Stimulated activated CD4-positive, alpha-beta T cell treated with anti-CD3 and anti-CD28 coated beads, Interleukin-2, amount 100 ng/mL, for 4 hours (primary cell): Measurements from ENCODE around the gene NUP214.

Experiments used
- DNase-seq: peaks from one replicate; pipeline ENCODE4 v3.0.0-alpha.2; 2020; ENCODE audit warnings: low read depth

NUP214 gene

GRCh38 chr9:131277287-131277909 is 152.0 kb downstream of the NUP214 start:
- no peak for DNase-seq

GRCh38 chr9:131277910-131278701 is 152.7 kb downstream of the NUP214 start:
- peak; percentile 58 for DNase-seq

GRCh38 chr9:131278702-131279111 is 153.3 kb downstream of the NUP214 start:
- no peak for DNase-seq

- no peak for DNase-seq
Observed at GRCh38 chr9:131279196-131279862, 153.9 kb downstream of the NUP214 start.

GRCh38 chr9:131279863-131280570 is 154.6 kb downstream of the NUP214 start:
- no peak for DNase-seq

GRCh38 chr9:131280660-131281059 is 155.3 kb downstream of the NUP214 start:
- no peak for DNase-seq

DNA sequence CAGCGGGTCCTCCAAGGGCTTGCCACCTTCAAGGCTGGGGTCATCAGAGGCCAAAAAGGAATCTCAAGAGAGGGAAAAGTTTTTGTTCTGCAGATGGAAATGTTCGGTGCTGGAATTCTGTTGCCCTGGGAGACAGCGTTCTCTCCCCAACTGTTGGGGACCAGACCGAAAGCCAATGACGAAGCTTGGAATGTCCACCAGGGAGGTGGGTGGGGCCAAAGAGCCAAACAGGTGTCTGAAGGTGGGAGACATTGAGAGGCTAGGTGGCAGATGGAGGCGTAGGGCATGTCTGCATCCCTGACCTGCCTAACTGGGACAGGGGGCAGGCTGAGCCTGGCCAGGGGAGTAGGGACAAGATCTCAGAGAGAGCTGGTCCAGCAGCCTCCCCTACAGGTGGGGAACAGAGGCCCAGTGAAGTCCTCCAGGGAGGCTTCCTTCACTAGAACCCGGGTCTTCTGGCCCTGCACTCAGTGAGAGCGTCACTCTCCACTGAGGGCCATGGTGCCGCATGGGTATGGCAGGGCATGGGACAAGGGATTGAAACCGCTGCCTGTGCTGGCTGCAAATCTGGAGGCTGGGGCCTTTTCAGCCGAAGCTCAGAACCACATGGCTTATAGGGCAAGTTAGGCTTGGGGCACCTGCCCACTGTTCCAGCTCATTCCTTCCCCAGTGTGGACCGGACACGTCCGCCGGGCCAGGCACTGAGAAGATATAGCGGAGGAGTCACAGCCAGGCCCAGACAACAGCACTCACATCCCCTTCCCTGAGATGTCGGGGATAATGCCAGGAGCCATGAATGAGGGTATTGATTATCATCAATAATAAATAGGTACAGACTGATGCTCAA is 156.0 kb downstream of the NUP214 start:
- no peak for DNase-seq

- DNase-seq: no peak
Observed at GRCh38 chr9:131282175-131282574, 156.8 kb downstream of the NUP214 start.

DNA sequence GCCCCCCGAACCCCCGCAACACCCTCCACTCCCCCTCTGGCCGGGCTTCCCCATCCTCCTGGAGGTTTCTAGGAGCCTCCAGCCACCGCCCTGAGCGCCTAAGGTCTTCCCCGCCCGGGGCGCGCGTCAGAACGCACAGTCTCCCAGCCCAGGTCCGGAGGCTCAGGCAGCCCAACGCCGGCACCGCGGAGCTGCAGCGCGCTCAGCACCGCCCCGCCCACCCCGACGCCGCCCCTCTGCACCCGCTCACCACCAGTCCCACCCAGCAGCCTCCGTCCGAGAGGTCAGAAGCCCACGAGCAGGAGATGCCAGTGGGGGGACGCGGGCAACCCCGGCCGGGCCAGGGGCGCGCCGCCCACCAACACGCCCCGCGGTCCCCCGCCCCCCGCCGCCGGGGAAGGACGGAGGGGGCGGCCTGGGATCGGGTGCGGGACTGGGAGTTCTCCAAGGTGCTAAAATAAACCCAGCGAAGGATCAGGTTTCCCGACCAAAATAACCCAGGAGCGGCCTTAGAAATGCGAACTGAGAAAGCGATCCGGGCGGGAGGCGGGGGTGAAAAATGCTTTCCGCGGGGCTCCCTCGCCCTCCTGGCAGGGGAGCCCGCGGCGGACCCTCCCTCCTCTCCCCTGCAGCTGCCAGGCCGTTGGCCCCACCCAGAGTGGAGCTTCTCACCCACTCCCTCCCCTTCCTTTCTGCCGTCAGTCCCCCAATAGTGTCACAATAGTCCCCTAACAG is 157.5 kb downstream of the NUP214 start:
- no peak for DNase-seq
